GM12865 (cell line): ENCODE data around the gene SPCS2.

Experiments
- DNase-seq: peaks from one replicate; pipeline ENCODE4 v3.0.0; 2010; ENCODE audit warnings: low read depth
- H3K4me3 ChIP-seq: 2 replicates; pipeline ENCODE4 v1.5.1; 2011; ENCODE audit warnings: mild to moderate bottlenecking, low read depth, low read length, control low read depth
- CTCF ChIP-seq: IDR thresholded peaks from 2 replicates; pipeline ENCODE4 v1.5.1; 2011; ENCODE audit warnings: low read length, control low read depth, low read depth, inconsistent platforms; ENCODE audit not compliant: insufficient read depth; ENCODE audit errors: missing control alignments

The SPCS2 gene

GRCh38 chr11:74935285-74935684 lies 13.8 kb upstream of the SPCS2 start:
- no peak for TF ChIP-seq CTCF
- no peak overlapping the region for H3K4me3 ChIP-seq
- no peak for DNase-seq

- no peak overlapping the region for H3K4me3 ChIP-seq
- peak; percentile 45 for DNase-seq
- no peak for TF ChIP-seq CTCF
Observed at GRCh38 chr11:74936087-74936486, 13.0 kb upstream of the SPCS2 start.

GRCh38 chr11:74936976-74937375 lies 12.1 kb upstream of the SPCS2 start:
- TF ChIP-seq CTCF = no peak
- H3K4me3 ChIP-seq = no peak overlapping the region
- DNase-seq = no peak

GRCh38 chr11:74937696-74938475 lies 11.2 kb upstream of the SPCS2 start:
- H3K4me3 ChIP-seq = no peak overlapping the region
- TF ChIP-seq CTCF = no peak
- no peak for DNase-seq

GRCh38 chr11:74941492-74941891 lies 7.6 kb upstream of the SPCS2 start:
- no peak for TF ChIP-seq CTCF
- H3K4me3 ChIP-seq = no peak overlapping the region
- DNase-seq = no peak

- DNase-seq = no peak
- no peak overlapping the region for H3K4me3 ChIP-seq
- TF ChIP-seq CTCF = no peak
Observed at GRCh38 chr11:74942073-74942759, 6.8 kb upstream of the SPCS2 start.

- peak overlapping the region; percentile 89 for H3K4me3 ChIP-seq
- TF ChIP-seq CTCF = no peak
- DNase-seq = no peak
Observed at GRCh38 chr11:74948546-74948897, 544 bp upstream of the SPCS2 start.
